HUDEP-2 (cell line): ENCODE data around the gene NINJ2.

ENCODE experiments used
- DNase-seq, 76 experiments: peaks; one replicate each; lab custom pipeline; 2025; ENCODE audit not compliant: unreplicated experiment in 76 of 76; lab: John Stamatoyannopoulos, UW

Gene NINJ2

DNA sequence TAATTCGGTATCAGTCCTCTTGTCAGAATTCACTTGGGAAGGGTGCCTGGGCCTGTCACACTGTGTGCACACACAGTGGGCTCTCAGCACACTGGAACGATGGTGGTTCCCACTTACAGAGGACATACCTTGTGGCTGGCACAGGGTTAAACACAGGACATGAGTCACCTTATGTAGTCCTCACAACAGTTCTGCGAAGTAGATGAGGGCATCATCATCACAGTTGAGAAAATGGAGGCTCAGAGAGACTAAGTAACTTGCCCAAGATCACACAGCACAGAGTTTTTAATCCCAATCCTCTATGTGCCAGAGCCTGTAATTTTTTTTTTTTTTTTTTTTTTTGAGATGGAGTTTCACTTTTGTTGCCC is 90.7 kb downstream of the NINJ2 start:
- DNase-seq = no peak

DNA sequence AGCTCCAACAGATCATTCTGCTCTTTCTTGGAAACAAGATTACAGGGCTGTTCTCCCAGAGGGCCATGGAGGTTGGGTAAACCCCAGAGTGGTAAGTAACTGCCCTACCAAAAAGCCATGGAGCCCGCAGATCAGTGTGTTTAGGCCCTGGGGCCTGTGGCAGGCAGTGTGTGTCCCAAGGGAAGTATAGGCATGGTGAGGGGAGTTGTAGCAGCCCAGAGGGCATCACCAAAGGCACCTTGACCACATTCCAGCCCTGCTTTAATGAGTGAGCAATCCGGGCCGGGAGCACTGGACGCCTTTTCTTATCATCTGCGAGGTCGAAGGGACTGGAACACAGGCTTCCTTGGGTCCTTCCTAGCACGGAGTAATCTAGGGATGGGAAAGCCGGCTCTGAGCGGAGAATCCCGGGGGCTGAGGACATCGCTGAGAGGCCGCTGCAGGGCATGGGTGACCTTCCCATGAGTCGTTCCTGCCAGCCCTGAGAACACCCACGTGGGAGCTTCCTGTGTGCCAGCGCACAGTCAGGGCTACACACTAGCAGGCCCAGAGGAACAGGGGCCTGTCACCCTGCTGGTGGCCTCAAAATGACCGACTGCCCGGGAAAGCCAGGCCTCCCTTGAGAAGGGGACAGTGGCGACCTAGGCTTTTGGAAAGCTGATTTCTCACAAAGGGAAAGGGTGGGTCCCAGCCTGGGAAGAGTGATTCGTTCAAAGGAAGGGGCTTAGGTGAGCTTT is 91.3 kb downstream of the NINJ2 start:
- DNase-seq = no peak

DNA sequence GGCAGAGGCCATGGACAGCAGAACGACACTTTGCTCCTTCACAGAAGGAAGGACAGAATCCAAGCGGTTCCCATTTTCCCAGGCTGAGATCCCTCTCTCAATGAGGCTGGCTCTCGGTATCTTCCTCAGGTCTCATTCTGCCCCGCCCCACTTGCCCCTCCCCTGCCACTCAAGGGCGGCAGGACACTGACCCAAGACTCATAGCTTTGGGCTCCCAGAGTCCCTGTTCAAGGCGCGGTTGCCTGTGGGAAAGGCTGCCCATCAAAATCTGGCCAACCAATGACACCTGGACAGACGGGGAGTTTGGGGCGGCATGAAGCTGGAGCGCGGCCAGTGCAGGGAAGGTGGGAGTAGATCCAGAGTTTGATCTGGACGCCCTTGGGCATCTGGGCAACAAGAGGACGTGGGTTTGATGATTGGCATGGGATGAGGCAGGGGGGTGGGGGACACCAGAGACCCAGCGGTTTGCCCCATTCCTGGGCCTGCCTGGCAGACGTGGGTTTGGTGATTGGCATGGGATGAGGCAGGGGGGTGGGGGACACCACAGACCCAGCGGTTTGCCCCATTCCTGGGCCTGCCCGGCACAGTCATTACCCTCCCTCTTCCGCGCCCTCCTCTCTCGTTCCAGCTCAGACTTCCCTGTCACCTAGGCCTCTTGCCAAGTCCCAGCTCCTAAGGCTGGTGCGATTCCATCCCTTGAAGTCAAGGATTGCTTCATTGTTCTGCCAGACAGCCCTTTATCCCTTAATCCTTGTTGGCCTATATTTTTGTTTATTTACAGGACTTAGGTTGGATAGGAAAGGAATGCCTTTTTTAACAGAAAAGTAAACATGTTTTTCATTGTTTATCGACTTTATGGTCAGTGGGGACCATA is 92.1 kb downstream of the NINJ2 start:
- DNase-seq = no peak

DNA sequence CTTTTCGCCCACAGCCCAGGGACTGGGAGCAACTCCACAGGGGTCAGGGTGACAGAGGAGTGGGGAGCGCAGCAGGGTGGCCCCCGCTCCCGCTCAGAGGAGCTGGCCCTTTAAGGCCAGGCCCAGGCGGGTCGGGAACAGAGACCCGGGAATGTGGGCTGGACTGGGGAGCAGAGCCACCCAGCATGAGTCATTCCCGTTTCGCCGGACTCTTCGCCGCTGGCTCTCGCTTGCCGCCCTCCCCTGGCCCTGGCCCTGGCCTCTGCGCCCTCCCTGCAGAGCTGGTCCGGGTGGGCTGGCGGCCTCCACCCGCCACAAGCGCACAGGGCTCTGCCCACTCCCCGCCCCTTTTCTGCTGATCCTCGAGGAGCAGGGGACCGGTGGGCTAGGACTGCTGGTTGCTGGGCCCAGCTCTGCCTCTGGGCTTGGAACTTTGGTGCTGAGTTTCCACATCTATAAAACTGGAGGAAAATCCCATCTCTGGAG is 92.8 kb downstream of the NINJ2 start:
- no peak for DNase-seq

DNA sequence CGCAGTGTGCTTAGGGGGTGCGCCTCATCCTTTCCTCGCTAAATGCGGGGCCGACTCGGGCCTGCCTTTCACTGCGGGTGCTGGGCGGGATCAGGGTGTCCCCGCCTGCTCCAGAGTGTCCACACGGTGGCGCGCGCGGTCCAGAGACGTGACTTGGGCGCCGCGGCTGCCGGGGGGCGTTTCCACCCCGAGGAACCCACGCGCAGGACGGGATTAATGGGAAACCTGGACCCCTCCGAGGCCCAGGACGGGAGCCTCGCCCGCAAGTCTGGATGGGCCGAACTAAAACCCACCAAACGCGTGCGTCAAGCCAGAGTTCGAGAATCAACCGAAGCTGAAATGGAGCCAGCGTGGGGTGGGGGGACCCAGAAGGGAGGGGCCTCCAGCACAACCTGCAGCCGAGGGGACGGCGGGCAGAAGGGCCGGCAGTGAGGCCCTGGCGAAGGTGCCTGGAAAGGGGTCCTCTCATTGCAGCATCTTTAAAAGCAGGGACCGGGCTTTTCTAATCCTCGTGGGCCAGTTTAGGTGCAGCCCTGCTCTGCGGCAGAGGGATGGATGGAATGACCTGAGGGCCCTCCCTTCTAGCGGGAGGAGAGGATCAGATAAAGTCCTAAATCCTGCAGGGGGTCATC is 93.3 kb downstream of the NINJ2 start:
- peak in 64 of 76 experiments; percentile 3 to 82 (median 61) for DNase-seq

DNA sequence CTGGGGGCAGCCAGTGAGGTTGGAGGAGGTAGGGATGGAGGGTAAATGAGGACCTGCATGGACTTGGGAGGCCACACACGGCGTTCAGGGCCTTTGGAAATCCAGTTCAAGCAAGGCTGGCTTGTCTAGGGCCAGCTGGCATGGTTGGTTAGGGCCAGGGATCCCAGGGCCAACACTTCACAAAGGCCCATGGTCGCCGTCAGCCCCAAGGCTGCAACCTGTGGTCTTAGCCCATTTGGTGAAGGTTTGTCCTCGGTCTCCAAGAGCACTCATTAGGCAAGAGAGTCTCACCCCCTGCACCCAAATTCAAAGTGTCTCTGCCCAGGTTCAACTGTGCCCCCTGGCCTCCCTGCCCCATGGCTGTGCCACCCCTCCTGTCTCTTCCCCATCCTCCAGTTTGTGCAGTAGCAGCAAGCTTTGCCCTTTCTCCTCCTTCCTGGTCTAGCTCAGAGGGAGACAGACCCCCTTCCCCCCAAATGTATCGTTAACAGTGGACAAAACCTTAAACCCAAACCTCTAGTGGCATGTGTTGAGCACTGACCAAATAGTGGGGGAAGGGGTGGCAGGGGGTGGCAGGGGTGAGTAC is 94.1 kb downstream of the NINJ2 start:
- DNase-seq = no peak

DNA sequence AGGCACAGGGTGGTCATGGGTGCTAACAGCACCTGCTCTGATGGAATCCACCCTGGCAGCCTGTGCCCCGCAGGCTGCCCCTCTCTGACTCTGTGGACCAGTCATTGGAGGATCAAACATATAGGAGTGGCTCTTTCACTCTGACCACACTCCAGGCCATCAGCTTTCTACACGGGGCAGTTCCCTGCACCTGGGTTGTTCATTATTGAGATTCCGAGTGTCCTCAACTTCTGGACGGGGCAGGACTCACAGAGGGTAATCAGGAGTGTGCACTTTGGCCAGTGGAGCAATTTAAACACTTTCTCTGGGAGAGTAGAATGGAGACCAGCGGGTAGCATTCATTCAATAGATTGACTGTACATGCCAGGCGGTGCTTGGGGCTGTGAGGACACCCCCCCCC is 94.8 kb downstream of the NINJ2 start:
- DNase-seq = no peak

DNA sequence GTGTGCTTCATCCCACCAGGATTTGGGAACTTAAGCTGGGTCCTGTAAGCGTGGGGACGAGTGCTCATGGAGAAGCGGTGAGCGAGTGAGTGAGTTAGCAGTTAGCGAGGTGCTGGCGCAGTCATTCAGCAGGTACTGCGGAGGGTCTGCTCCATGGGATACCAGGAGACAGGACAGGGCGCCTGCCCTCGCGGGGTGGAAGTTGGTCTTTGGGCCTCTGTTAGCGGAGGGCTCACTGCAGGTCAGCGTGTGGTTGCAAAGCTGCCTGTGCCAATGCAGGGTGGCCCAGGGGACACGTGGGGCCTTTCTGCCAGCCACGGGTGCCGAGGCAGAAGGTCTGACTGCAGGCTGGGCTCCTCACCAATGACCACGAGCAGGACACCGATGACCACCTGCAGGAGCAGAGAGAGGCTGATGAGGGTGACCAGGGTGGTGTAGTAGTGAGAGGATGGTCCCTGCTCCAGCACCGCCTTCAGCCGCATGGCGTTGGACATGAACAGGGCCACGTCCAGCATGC is 97.6 kb downstream of the NINJ2 start:
- DNase-seq = no peak

DNA sequence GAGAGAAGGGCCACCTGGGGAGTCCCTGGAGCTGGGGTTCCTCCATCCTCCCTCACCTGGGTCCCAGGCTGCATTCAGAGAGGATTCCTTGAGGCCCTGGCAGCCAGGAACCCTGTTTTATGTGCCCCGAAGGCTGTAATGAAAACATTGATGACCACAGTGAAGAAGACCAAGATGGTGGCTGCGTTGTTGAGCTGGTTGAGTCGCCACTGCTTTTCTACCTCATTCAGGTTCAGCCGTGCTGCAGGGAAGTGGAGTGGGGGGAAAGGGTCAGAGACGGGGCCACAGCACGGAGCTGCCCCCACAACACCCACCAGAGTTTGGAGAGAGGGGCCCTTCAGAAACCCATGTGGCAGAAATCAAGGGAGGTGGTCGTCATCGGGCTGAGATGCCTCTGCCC is 98.1 kb downstream of the NINJ2 start:
- no peak for DNase-seq

DNA sequence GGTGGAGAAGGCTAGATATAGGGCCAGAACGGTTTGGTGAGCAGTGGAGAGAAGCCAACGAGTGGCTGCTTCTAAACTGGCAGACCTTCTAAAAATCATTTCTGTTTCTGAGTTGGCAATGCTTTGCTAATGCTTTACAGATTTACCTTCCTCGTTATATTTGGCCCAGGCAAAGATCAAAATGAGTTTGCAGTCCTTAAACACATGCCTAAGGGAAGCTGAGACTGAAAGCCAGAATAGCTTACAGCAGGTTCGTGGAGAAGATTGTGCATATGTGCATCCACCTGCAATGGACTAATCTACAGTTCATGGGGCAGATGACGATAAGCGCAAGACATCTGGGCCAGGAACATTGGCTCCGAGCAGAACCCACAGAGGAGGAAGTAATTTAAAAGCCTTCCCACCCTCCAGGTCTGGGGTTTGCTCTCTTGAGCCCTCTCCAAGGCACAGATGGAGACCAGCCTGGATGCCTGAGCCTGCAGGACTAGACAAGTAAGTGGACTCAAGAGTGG is 99.4 kb downstream of the NINJ2 start:
- DNase-seq = no peak

DNA sequence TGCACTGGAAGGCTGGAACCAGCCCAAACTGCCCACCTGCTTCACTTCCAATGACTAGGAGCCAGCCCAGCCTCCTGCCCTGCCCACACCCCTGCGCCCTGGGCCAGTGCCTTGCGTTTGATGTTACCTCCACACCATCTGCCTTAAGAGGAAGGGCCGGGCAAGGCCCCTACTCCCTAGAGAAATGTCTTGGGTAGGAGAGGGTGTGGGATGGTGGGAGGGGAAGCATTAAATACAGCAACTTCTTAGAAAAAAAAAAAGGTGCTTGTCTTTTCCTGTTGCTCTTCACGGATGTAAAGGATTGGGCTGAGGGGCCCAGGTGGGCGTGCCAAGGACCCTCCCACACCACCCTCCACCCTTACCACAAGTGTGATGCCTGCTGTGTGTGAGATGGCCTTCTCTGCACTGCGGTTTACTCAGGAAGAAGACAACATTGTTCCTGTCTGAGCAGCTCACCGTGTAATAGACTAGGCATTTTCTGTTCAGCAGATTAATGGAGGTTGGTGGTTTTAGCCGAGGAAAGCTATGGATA is 99.9 kb downstream of the NINJ2 start:
- no peak for DNase-seq

DNA sequence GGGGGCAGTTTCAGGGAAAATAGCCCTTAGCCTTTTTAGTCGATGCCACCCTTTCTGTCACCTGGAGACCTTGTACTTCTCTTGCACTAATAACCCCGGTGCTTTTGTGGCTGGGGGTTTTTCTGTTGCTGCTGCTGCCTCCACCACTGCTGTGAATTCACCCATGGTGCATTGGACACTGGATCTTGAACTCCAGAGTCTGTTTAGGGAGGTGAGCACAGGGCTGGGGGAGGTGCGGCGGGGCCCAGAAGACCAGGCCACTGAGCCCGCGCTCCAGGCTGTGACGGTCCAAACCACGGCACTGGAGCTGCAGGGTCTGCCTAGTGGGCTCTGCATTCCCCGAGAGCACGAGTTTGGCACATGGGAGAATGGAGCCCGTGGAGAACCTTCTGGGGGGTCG is 100.6 kb downstream of the NINJ2 start:
- no peak for DNase-seq

DNA sequence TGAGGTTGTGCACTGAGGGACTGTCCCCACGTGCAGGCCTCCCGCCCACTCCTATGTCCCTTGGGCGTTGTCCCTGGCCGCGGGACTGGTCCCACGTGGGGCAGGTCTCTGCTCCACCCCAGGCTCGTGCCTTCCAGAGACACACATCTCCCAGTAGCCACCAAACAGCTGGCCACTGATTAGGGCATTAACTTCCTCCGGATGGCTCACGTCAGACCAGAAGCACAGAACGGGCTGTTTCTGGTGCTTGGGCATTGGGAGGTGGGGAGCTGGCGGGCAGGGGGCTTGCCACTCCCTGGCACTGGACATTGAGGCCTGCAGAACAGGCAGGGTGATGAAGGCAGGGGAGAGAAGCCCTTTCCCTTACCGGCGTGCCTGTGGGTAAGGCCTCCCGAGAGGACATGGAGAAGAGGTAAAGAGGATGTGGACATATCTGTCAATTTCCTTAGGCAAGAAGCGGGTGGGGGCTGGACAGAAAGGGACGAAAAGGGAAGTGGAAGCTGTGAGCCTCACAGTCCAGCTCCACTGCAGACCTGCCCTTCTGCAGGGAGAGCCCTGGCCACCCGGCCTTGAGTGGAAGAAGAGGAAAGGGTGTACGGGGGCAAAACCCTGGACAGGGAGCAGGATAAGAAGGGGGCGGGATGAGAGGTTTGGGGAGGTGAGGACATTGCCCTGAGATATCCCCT is 101.2 kb downstream of the NINJ2 start:
- peak in 71 of 76 experiments; percentile 11 to 80 (median 58) for DNase-seq

DNA sequence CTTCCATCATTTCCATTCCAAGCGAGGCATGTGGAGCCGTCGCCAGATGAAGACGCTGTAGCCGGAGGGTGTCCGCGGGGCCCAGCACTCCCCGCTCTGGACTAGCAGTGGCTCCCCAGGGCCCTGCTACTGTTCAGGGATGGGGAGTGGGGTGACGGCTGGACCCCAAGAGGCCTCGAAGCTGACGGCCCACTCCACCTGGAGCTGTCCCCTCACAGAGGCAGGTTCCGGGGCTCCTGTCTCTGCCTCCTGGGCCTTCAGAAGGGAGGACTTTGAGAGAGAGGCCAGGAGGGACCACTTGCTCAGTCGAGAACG is 101.9 kb downstream of the NINJ2 start:
- DNase-seq = no peak

DNA sequence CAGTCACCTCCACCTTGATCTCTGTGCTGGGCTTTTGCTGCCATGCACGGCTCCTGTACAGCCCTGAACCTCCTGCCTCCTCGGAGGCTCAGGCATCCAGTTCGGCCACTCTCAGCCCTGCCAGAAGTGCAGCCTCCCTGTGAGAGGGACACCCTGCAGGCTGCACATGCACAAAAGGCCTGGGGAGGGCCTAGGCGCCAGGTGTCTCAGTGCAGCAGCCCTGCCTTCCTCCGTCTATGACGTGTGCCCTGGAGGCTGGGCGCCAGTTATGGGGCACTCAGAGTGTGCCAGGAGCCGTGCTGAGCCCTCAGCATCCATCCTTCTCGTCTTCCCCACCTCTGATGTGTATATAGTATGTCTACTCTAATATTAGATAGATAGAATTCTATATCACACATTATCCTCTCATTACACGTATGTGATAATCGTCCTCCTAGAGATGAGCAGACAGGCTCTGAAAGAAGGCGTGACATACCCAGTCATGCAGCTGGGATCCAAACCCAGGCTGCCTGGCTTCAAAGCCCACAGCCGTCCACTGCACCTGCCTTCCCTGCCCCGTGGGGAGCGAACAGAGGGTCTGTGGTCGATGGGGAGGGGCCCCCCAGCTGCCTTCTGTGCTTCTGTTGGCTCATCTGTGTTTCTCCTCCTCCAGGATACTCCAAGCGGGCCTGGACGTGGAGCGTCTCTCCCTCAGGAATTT is 102.4 kb downstream of the NINJ2 start:
- peak in 1 of 76 experiments; percentile 8 for DNase-seq

DNA sequence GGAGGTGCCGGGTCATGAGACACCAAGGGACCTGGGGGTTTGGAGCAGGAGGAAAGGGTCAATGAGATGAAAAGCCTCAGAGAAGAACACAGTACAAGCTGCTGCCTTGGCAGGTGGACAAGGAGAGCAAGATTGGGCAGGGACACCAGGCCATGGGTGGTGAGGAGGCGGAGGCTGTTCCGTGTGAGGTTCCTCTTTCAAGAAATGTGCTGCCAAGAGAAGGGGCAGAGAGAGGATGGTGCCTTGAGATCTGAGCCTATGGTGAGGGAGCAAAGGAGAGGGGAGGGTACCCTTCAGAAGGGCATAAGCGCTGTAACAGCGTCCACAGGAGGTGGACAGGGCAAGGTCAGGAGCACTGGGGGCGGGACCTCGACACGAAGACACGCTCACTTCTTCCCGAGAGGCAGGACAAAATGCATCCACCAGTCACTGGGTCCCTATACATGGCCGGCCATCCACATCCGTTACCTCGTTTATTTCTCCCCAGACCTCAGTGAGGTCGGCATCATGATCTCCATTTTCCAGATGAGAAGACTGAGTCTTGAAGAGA is 103.3 kb downstream of the NINJ2 start:
- peak in 32 of 76 experiments; percentile 13 to 56 (median 28) for DNase-seq

DNA sequence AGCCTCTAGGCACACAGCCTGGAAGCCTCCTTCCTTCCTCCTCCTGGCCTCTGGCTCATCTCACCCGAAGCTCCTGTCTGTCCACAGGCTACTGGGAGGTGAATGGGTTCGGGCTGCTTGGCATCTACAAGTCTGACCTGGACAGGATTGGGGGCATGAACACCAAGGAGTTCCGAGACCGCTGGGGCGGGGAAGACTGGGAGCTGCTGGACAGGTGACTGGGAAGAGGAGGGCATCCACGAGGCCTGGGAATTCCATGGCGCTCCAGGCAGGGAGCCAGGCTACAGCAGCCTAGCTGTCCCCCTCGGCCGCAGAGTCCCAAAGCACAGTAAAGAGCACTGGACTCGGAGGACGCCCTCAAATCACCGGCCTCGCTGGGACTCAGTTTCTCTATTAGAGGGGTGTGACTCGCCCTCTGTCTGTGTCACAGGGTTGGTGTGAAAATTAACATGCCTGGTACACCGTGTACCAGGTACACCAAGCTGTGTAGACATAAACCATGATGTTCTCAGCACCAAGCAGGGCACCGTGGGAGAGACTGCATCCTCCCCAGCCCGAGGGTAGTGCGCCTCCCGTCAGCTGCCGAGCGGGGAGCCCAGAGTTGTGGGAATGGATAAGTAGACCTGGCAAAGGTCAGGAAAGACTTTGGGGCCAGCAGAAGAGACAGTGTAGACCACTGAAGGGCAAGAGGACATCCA is 103.9 kb downstream of the NINJ2 start:
- DNase-seq = no peak

DNA sequence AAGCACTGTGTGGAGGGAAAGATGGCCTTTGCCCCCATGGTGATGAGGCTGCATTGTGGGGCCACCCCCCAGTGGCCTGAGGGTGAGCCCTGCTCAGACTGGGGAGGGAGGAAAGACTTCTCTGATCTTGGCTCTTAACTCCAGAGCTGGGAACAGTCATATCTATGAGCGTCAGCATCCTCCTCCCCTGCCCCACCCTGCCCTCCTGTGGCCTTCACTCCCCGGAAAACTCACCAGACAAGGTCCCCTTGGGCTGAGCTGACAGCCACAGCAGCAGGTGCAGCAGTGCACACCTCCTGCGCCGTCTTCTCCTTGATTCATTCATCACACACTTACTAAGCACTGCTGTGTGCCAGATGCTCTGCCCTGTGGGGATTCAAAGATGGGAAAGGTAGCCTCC is 104.7 kb downstream of the NINJ2 start:
- DNase-seq = peak in 28 of 76 experiments; percentile 12 to 60 (median 32)
